ENCODE results near the gene GDAP1L1.
A peak's percentile ranks its signal among the peaks of the same experiment; 100 is the strongest.

GDAP1L1 gene

GRCh38 chr20:44247131-44247571 is at the start of gene GDAP1L1:
TSS of gene GDAP1L1 (plus strand) at chr20:44247308. CDS start at chr20:44247335, 27 bp downstream.
- no peak for DNase-seq

GRCh38 chr20:44198872-44199271 is 48.2 kb upstream of the GDAP1L1 start:
- no peak for DNase-seq

GRCh38 chr20:44199877-44200276 is 47.2 kb upstream of the GDAP1L1 start:
- DNase-seq = no peak

- no peak for DNase-seq
Measured at GRCh38 chr20:44200371-44200770, 46.7 kb upstream of the GDAP1L1 start.

GRCh38 chr20:44200983-44201382 is 46.1 kb upstream of the GDAP1L1 start:
- no peak for DNase-seq

GRCh38 chr20:44203161-44203560 is 43.9 kb upstream of the GDAP1L1 start:
- DNase-seq = no peak

- no peak for DNase-seq
Measured at GRCh38 chr20:44204156-44204831, 42.8 kb upstream of the GDAP1L1 start.

- DNase-seq = no peak
Measured at GRCh38 chr20:44204832-44205215, 42.3 kb upstream of the GDAP1L1 start.

GRCh38 chr20:44206132-44206531 is 41.0 kb upstream of the GDAP1L1 start:
- no peak for DNase-seq

- no peak for DNase-seq
Measured at GRCh38 chr20:44207126-44207723, 39.9 kb upstream of the GDAP1L1 start.

GRCh38 chr20:44208165-44208564 is 38.9 kb upstream of the GDAP1L1 start:
- no peak for DNase-seq

GRCh38 chr20:44208770-44209169 is 38.3 kb upstream of the GDAP1L1 start:
- DNase-seq = no peak

- no peak for DNase-seq
Measured at GRCh38 chr20:44209686-44210405, 37.3 kb upstream of the GDAP1L1 start.

- peak; percentile 97 for DNase-seq
Measured at GRCh38 chr20:44210406-44211176, 36.5 kb upstream of the GDAP1L1 start, which contains the start of gene OSER1. TSS of gene OSER1 (minus strand) at chr20:44210771. CDS start at chr20:44206957, 3,814 bp downstream.

- no peak for DNase-seq
Measured at GRCh38 chr20:44211177-44212039, 35.7 kb upstream of the GDAP1L1 start.

GRCh38 chr20:44212792-44213191 is 34.3 kb upstream of the GDAP1L1 start:
- DNase-seq = no peak

- DNase-seq = peak; percentile 58 to 61
Measured at GRCh38 chr20:44215125-44215524, 32.0 kb upstream of the GDAP1L1 start.

GRCh38 chr20:44217342-44218092 is 29.6 kb upstream of the GDAP1L1 start:
- DNase-seq = peak; percentile 63 to 66

GRCh38 chr20:44218446-44218845 is 28.7 kb upstream of the GDAP1L1 start:
- DNase-seq = no peak

GRCh38 chr20:44219170-44219730 is 27.9 kb upstream of the GDAP1L1 start:
- DNase-seq = no peak

- no peak for DNase-seq
Measured at GRCh38 chr20:44219791-44220190, 27.3 kb upstream of the GDAP1L1 start.
